HepG2 (cell line): ENCODE data around the gene GATAD2B. TPM values are rescaled to one million over a fixed set of nuclear protein-coding genes. Genes with fewer than 3 reads are reported as not detected.
A peak's percentile ranks its signal among the peaks of the same experiment; 100 is the strongest.

Source experiments
- AKAP8 ChIP-seq: sonication (generic); formaldehyde crosslinking; IDR thresholded peaks from 2 replicates; pipeline ENCODE4 v1.5.1; 2020; ENCODE audit warnings: mild to moderate bottlenecking, missing genetic modification reagents
- ATF7-NPFF ChIP-seq: sonication (generic); formaldehyde crosslinking; IDR thresholded peaks from 2 replicates; pipeline ENCODE4 v1.8.1; 2023; ENCODE audit warnings: mild to moderate bottlenecking, low read depth, missing genetic modification reagents, moderate library complexity
- CENPT ChIP-seq: sonication (generic); formaldehyde crosslinking; IDR thresholded peaks from 2 replicates; pipeline ENCODE4 v1.8.0; 2022; ENCODE audit warnings: low read depth, mild to moderate bottlenecking, moderate library complexity, missing genetic modification reagents
- GABPA ChIP-seq, 2 experiments: IDR thresholded peaks; 2 replicates each; pipeline ENCODE4 v1.6.1; 2011 to 2016; ENCODE audit warnings: low read depth in 2 of 2, low read length in 1 of 2, missing biosample characterization in 1 of 2, missing genetic modification characterization in 1 of 2
- HMGA1 ChIP-seq: sonication (generic); formaldehyde crosslinking; conservative IDR thresholded peaks from 2 replicates; pipeline ENCODE4 v1.4.0; 2020; ENCODE audit warnings: missing genetic modification reagents
- HOXA9 ChIP-seq: sonication (generic); formaldehyde crosslinking; IDR thresholded peaks from 2 replicates; pipeline ENCODE4 v1.8.1; 2022; ENCODE audit warnings: missing genetic modification reagents, mild to moderate bottlenecking, moderate library complexity, borderline replicate concordance
- MED13 ChIP-seq: sonication (generic); formaldehyde crosslinking; IDR thresholded peaks from 2 replicates; pipeline ENCODE4 v1.5.0; 2020; ENCODE audit warnings: missing genetic modification reagents
- PHF5A ChIP-seq: IDR thresholded peaks from one replicate; pipeline ENCODE4 v1.6.1; 2018; ENCODE audit warnings: low read depth, missing genetic modification reagents; ENCODE audit not compliant: unreplicated experiment
- SIN3A ChIP-seq: IDR thresholded peaks from 2 replicates; pipeline ENCODE4 v1.6.1; 2011; ENCODE audit warnings: low read depth, mild to moderate bottlenecking, control low read depth, low read length, borderline replicate concordance
- SOX6 ChIP-seq, 2 experiments: fragments of 450-650 bp in 1 of 2; sonication (generic) in 1 of 2; formaldehyde crosslinking in 1 of 2; IDR thresholded peaks; 2 replicates each; pipeline versions ENCODE4 v1.4.0 to v1.6.1; 2017 to 2020; ENCODE audit warnings: antibody characterized with exemption in 1 of 2, mild to moderate bottlenecking in 1 of 2, missing genetic modification reagents in 1 of 2
- SRSF4 ChIP-seq: fragments of 200-400 bp; formaldehyde crosslinking; IDR thresholded peaks from one replicate; pipeline ENCODE4 v1.6.1; 2018; ENCODE audit warnings: mild to moderate bottlenecking, low read depth, low read length, moderate library complexity; ENCODE audit not compliant: poor library complexity, severe bottlenecking
- SUZ12 ChIP-seq: fragments of 150-350 bp; IDR thresholded peaks from 2 replicates; pipeline ENCODE4 v1.6.1; 2014; ENCODE audit warnings: low read depth, low read length
- TCF12 ChIP-seq, 2 experiments: fragments of 450-650 bp in 1 of 2; sonication (generic) in 1 of 2; formaldehyde crosslinking in 1 of 2; IDR thresholded peaks; 2 replicates each; pipeline versions ENCODE4 v1.6.1 to v1.8.0; 2017 to 2022; ENCODE audit warnings: antibody characterized with exemption in 1 of 2, mild to moderate bottlenecking in 1 of 2, missing genetic modification reagents in 1 of 2, moderate library complexity in 1 of 2
- THYN1 ChIP-seq: sonication (generic); formaldehyde crosslinking; IDR thresholded peaks from 2 replicates; pipeline ENCODE4 v1.8.1; 2023; ENCODE audit warnings: low read depth, mild to moderate bottlenecking, moderate library complexity, missing genetic modification reagents, borderline replicate concordance
- TP53 ChIP-seq: sonication (generic); formaldehyde crosslinking; conservative IDR thresholded peaks from 2 replicates; pipeline ENCODE4 v1.4.0; 2020; ENCODE audit warnings: missing genetic modification reagents
- ZIK1 ChIP-seq: sonication (generic); formaldehyde crosslinking; IDR thresholded peaks from 2 replicates; pipeline ENCODE4 v1.5.0; 2020; ENCODE audit warnings: mild to moderate bottlenecking, low read depth, missing genetic modification reagents, borderline replicate concordance
- ZKSCAN5 ChIP-seq: sonication (generic); formaldehyde crosslinking; IDR thresholded peaks from 2 replicates; pipeline ENCODE4 v1.5.1; 2020; ENCODE audit warnings: mild to moderate bottlenecking, missing genetic modification reagents
- ZNF235 ChIP-seq: sonication (generic); formaldehyde crosslinking; IDR thresholded peaks from 2 replicates; pipeline ENCODE4 v1.8.1; 2023; ENCODE audit warnings: mild to moderate bottlenecking, missing genetic modification reagents, borderline replicate concordance
- ZNF432 ChIP-seq: sonication (generic); formaldehyde crosslinking; IDR thresholded peaks from 2 replicates; pipeline ENCODE4 v1.5.0; 2020; ENCODE audit warnings: missing genetic modification reagents, mild to moderate bottlenecking, borderline replicate concordance
- ZNF530 ChIP-seq: sonication (generic); formaldehyde crosslinking; IDR thresholded peaks from 2 replicates; pipeline ENCODE4 v1.5.0; 2020; ENCODE audit warnings: low read depth, mild to moderate bottlenecking, missing genetic modification reagents
- ZNF547 ChIP-seq: sonication (generic); formaldehyde crosslinking; IDR thresholded peaks from 2 replicates; pipeline ENCODE4 v1.5.1; 2020; ENCODE audit warnings: mild to moderate bottlenecking, missing genetic modification reagents
- ZNF558 ChIP-seq: sonication (generic); formaldehyde crosslinking; IDR thresholded peaks from 2 replicates; pipeline ENCODE4 v1.9.0; 2022; ENCODE audit warnings: mild to moderate bottlenecking, missing genetic modification reagents, borderline replicate concordance
- ZNF577 ChIP-seq: sonication (generic); formaldehyde crosslinking; IDR thresholded peaks from 2 replicates; pipeline ENCODE4 v1.4.0; 2020; ENCODE audit warnings: mild to moderate bottlenecking, low read depth, missing genetic modification reagents, borderline replicate concordance
- ZNF737 ChIP-seq: sonication (generic); formaldehyde crosslinking; IDR thresholded peaks from 2 replicates; pipeline ENCODE4 v1.5.0; 2020; ENCODE audit warnings: missing genetic modification reagents, mild to moderate bottlenecking, borderline replicate concordance
- ZNF788 ChIP-seq: sonication (generic); formaldehyde crosslinking; IDR thresholded peaks from 2 replicates; pipeline ENCODE4 v1.5.0; 2020; ENCODE audit warnings: mild to moderate bottlenecking, missing genetic modification reagents, borderline replicate concordance
- polyA plus RNA-seq, 8 experiments: library from polyadenylated mRNA; depleted of rRNA in 3 of 8; stranded (reverse) in 7 of 8; unstranded in 1 of 8; fragments of >200 nt; fragmentation: Illumina TruSeq in 4 of 8; extraction: Trizol in 4 of 8; gene quantifications; 2 replicates each; pipeline versions ENCODE4 v1.2.1 to v1.2.3, GENCODE V29; 2011 to 2016; ENCODE audit warnings: low read depth in 4 of 8, missing spikeins in 1 of 8, mixed read lengths in 1 of 8; ENCODE audit not compliant: insufficient read depth in 1 of 8
- total RNA-seq, 5 experiments: library from RNA; depleted of rRNA; stranded (reverse); fragments of >200 nt; fragmentation: Illumina TruSeq; extraction: Trizol; gene quantifications; 2 replicates each; pipeline ENCODE4 v1.2.3, GENCODE V29; 2016; ENCODE audit warnings: low read depth in 1 of 5
- TF ChIP-seq, protein P1 (sequence below): sonication (generic); formaldehyde crosslinking; conservative IDR thresholded peaks from 2 replicates; pipeline ENCODE4 v1.5.0; 2020; ENCODE audit warnings: missing genetic modification reagents
- TF ChIP-seq, protein P2 (sequence below): sonication (generic); formaldehyde crosslinking; IDR thresholded peaks from 2 replicates; pipeline ENCODE4 v1.4.0; 2020; ENCODE audit warnings: missing genetic modification reagents

Gene GATAD2B
- total and polyA plus RNA-seq, 2 of the 13 experiments (the other 11 are each of a cell fraction or from before 2014, with no cell fraction given) = 3.2 to 5.2 TPM

DNA sequence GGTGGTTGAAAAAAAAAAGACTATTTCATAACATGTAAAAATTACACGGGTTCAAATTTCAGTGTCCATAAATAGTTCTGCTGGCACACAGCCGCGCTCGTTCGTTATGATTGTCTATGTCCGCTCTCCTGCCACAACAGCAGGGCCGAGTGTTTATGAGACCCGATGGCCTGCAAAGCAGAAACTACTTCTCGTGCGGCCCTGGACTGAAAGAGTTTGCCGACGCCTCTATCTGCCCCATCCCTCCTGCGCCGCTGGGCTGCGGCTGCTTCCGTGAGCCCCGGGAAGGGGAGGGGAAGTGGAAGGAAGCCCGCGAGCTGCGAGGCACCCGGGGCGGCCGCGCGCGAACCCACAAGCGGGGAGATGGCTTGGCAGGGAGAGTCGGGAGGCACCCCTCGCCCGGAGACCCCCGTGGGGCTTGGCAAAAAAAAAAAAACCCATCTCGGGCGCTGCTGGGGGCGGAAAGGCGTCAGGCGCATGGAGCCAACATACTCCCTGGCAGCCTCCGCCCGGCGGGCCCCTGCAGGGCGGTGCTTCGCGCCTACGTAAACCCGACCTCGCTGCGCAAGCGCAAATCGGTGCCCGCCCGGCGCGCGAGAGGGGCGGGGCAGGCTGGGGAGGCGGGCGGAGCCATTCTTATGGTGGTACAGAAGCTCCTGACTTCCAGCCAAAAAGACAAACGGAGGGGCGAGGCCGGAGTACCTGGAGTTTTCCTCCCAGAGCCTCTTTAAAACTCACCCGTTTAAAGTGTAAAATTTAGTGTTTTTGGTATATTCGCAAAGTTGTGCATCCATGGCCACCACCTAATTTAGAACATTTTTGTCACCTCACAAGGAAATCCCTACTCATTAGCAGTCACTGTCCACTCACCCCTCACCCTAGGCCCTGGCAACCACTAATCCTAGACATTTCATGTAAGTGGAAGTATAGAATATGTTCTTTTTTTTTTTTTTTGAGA is 139.3 kb downstream of the GATAD2B start (continued):
- no peak for TF ChIP-seq TP53
- TF ChIP-seq ZNF547 (CRISPR knock-in tag) = peak; percentile 91; the same call in 1 of the 2 replicates
- no peak for TF ChIP-seq SRSF4
- no peak for TF ChIP-seq SUZ12
- no peak for TF ChIP-seq CENPT (CRISPR knock-in tag)
- no peak for TF ChIP-seq ZNF737 (CRISPR knock-in tag)
- no peak for TF ChIP-seq ZNF530 (CRISPR knock-in tag)
- peak; percentile 94; the same call in 1 of the 2 replicates for TF ChIP-seq THYN1 (CRISPR knock-in tag)
- TF ChIP-seq ZNF788 = peak; percentile 65; the same call in 1 of the 2 replicates
- TF ChIP-seq, protein P1, sequence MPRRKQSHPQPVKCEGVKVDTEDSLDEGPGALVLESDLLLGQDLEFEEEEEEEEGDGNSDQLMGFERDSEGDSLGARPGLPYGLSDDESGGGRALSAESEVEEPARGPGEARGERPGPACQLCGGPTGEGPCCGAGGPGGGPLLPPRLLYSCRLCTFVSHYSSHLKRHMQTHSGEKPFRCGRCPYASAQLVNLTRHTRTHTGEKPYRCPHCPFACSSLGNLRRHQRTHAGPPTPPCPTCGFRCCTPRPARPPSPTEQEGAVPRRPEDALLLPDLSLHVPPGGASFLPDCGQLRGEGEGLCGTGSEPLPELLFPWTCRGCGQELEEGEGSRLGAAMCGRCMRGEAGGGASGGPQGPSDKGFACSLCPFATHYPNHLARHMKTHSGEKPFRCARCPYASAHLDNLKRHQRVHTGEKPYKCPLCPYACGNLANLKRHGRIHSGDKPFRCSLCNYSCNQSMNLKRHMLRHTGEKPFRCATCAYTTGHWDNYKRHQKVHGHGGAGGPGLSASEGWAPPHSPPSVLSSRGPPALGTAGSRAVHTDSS = no peak
- TF ChIP-seq ZNF577 (CRISPR knock-in tag) = no peak
- TF ChIP-seq TCF12 (IDR thresholded peaks at IDR 0.05) = no peak
- 0 out of 2 replicates have a peak, but pooled peaks have one; percentile 74 for TF ChIP-seq TCF12 (CRISPR knock-in tag; IDR thresholded peaks at IDR 0.05)
- TF ChIP-seq MED13 (CRISPR knock-in tag) = no peak
- no peak; the same call in 1 of the 2 replicates for TF ChIP-seq GABPA (IDR thresholded peaks at IDR 0.05; ENCODE audit: low read depth, low read length)
- peak; percentile 67 for TF ChIP-seq GABPA (CRISPR knock-in tag; IDR thresholded peaks at IDR 0.05; ENCODE audit: low read depth)
- TF ChIP-seq ZNF432 (CRISPR knock-in tag) = no peak
- no peak for TF ChIP-seq AKAP8 (CRISPR knock-in tag)
- TF ChIP-seq SIN3A = peak; percentile 55; the same call in 1 of the 2 replicates
- TF ChIP-seq HMGA1 (CRISPR knock-in tag) = no peak
- TF ChIP-seq, protein P2, sequence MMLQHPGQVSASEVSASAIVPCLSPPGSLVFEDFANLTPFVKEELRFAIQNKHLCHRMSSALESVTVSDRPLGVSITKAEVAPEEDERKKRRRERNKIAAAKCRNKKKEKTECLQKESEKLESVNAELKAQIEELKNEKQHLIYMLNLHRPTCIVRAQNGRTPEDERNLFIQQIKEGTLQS (CRISPR knock-in tag) = no peak
- no peak for TF ChIP-seq PHF5A (CRISPR knock-in tag)
- no peak for TF ChIP-seq ZKSCAN5 (CRISPR knock-in tag)
- TF ChIP-seq HOXA9 (CRISPR knock-in tag) = no peak
- peak; percentile 79; the same call in 1 of the 2 replicates for TF ChIP-seq ATF7-NPFF (CRISPR knock-in tag)
- TF ChIP-seq SOX6 (IDR thresholded peaks at IDR 0.05) = no peak
- TF ChIP-seq SOX6 (CRISPR knock-in tag; IDR thresholded peaks at IDR 0.05) = peak; percentile 62
- no peak for TF ChIP-seq ZNF235
- 0 out of 2 replicates have a peak, but pooled peaks have one; percentile 73 for TF ChIP-seq ZNF558
- TF ChIP-seq ZIK1 = no peak
